ENCODE measurements around the gene CPSF6. TPM values are rescaled to one million over a fixed set of nuclear protein-coding genes. Genes with fewer than 3 reads are reported as not detected.

CPSF6 gene
- total RNA-seq, 2 donors from 2014 or later = 27.5 to 48.7 TPM

GRCh38 chr12:69272511-69272910 is 33.1 kb downstream of the CPSF6 start:
- TF ChIP-seq CTCF (IDR thresholded peaks at IDR 0.05) = no peak
- Histone ChIP-seq H3K36me3 (no peaks in the 10 kb centered on the region), H3K4me1 (ENCODE audit: control insufficient read depth in 1 of 2, low read depth in 2 of 2) (peaks cover 0 to 4% of the 10 kb centered on the region in 2 donors), H3K4me3 (no peak overlapping the region), H3K27me3 (replicated peaks; ENCODE audit: insufficient read depth) (no peaks in the 10 kb centered on the region), H3K27ac (no peak overlapping the region), H3K9me3 (no peaks in the 10 kb centered on the region)
- ATAC-seq (ENCODE audit: insufficient number of reproducible peaks, low FRiP score, low read depth) (no peak), DNase-seq (ENCODE audit: low spot score) (no peak)

- Histone ChIP-seq H3K9me3 (no peaks in the 10 kb centered on the region), H3K4me1 (ENCODE audit: control insufficient read depth in 1 of 2, low read depth in 2 of 2) (peaks cover 0 to 4% of the 10 kb centered on the region in 2 donors), H3K27ac (no peak overlapping the region), H3K4me3 (no peak overlapping the region), H3K27me3 (replicated peaks; ENCODE audit: insufficient read depth) (no peaks in the 10 kb centered on the region), H3K36me3 (no peaks in the 10 kb centered on the region)
- ATAC-seq (ENCODE audit: insufficient number of reproducible peaks, low FRiP score, low read depth) (no peak), DNase-seq (ENCODE audit: low spot score) (no peak)
- no peak for TF ChIP-seq CTCF (IDR thresholded peaks at IDR 0.05)
Observed at GRCh38 chr12:69274861-69275260, 35.5 kb downstream of the CPSF6 start.

- H3K36me3 ChIP-seq = no peaks in the 10 kb centered on the region
- H3K9me3 ChIP-seq = no peaks in the 10 kb centered on the region
- ATAC-seq (ENCODE audit: insufficient number of reproducible peaks, low FRiP score, low read depth) (no peak), DNase-seq (ENCODE audit: low spot score) (no peak)
- no peaks in the 10 kb centered on the region for H3K27me3 ChIP-seq (replicated peaks; ENCODE audit: insufficient read depth)
- H3K4me3 ChIP-seq = no peak overlapping the region
- no peak overlapping the region for H3K27ac ChIP-seq
- peaks cover 0 to 4% of the 10 kb centered on the region in 2 donors for H3K4me1 ChIP-seq (ENCODE audit: control insufficient read depth in 1 of 2, low read depth in 2 of 2)
- TF ChIP-seq CTCF (IDR thresholded peaks at IDR 0.05) = no peak
Observed at GRCh38 chr12:69275471-69275891, 36.1 kb downstream of the CPSF6 start.

- no peaks in the 10 kb centered on the region for H3K9me3 ChIP-seq
- DNase-seq (ENCODE audit: low spot score) (no peak), ATAC-seq (ENCODE audit: insufficient number of reproducible peaks, low FRiP score, low read depth) (no peak)
- H3K27me3 ChIP-seq (replicated peaks; ENCODE audit: insufficient read depth) = no peaks in the 10 kb centered on the region
- H3K4me3 ChIP-seq = no peak overlapping the region
- TF ChIP-seq CTCF (IDR thresholded peaks at IDR 0.05) = no peak
- H3K36me3 ChIP-seq = no peaks in the 10 kb centered on the region
- H3K4me1 ChIP-seq (ENCODE audit: control insufficient read depth in 1 of 2, low read depth in 2 of 2) = peaks cover 7% of the 10 kb centered on the region in 2 donors
- H3K27ac ChIP-seq = no peak overlapping the region
Observed at GRCh38 chr12:69278814-69279782, 39.7 kb downstream of the CPSF6 start.

- TF ChIP-seq CTCF (IDR thresholded peaks at IDR 0.05) = no peak
- Histone ChIP-seq H3K9me3 (no peaks in the 10 kb centered on the region), H3K36me3 (no peaks in the 10 kb centered on the region), H3K27me3 (replicated peaks; ENCODE audit: insufficient read depth) (no peaks in the 10 kb centered on the region), H3K4me3 (peak overlapping the region; percentile 58), H3K4me1 (ENCODE audit: control insufficient read depth in 1 of 2, low read depth in 2 of 2) (peaks cover 3 to 7% of the 10 kb centered on the region in 2 donors), H3K27ac (no peak overlapping the region)
- ATAC-seq (ENCODE audit: insufficient number of reproducible peaks, low FRiP score, low read depth) (no peak), DNase-seq (ENCODE audit: low spot score) (peak; percentile 11)
Observed at GRCh38 chr12:69284131-69284530, 44.8 kb downstream of the CPSF6 start.

Data from thoracic aorta (tissue), 2 donors.